Stimulated activated CD8-positive, alpha-beta memory T cell treated with anti-CD3 and anti-CD28 coated beads, Interleukin-4, amount 100 ng/mL, for 1 hour (primary cell): Measurements from ENCODE around the gene PCCA.
"Not testable (repeated sequence)": the region's sequence is repeated elsewhere in the genome, so short reads cannot be mapped to it uniquely, and the experiment has no call there.

Experiments used
- DNase-seq, 2 donors: peaks; one replicate each; pipeline ENCODE4 v3.0.0-alpha.2; 2020; ENCODE audit warnings: low read depth in 2 of 2, low spot score in 1 of 2

PCCA gene

GRCh38 chr13:100140441-100140840 lies 51.5 kb downstream of the PCCA start:
- no peak for DNase-seq

- DNase-seq: not testable (repeated sequence)
These were observed 52.6 kb downstream of the PCCA start for GRCh38 chr13:100141461-100141961.

GRCh38 chr13:100146534-100146933 lies 57.6 kb downstream of the PCCA start:
- no peak for DNase-seq

DNA sequence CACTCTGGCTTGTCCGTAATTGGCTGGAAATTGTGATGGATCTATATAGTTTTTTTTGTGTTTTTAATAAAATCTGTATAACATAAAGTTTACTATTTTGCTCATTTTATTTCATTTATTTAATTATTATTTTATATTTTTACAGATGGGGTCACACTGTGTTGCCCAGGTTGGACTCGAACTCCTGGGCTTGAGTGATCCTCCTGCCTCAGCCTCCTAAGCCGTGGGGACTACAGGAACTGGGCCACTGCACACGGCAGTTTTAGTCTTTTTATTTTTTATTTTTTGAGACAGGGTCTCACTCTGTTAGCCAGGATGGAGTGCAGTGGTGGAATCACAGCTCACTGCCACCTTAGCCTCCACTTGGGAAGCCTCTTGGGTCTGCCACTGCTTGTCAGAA lies 58.9 kb downstream of the PCCA start:
- no peak for DNase-seq

DNA sequence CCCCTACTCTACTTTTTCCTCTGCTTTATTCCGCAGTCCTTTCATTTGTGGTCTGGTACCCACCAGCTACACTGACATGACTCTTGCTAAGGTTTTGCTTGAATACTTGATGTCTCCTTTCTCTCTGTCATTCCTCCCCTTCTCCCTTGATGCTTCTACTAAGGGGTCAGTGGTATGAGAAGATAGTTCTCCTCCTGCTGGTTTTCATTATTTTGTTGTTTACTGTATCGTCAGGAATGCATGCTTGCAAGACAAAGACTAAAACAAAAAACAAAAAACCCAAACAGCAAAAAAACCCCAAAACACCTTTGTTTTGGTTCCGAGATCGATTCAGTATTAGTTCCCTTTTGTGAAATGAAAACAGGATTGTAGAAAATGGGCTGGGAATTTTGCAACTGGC lies 59.5 kb downstream of the PCCA start:
- DNase-seq: no peak

DNA sequence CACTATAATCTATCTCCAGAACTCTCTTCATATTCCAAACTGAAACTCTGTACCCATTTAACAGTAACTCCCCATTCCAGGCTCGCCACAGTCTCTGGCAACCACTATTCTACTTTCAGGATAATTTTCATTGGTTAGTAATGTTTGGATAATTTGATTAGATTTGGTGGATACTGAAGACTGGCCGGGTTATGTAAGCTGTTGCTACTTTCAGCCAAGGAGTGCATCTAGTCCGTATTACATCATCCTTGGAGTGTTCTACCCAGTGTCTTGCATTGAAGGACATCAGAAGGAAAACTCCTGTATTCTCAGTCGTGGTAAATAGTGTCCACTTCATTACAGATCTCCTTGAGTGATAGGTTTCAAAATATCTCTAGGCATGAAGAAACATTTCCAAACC lies 60.5 kb downstream of the PCCA start:
- no peak for DNase-seq

- DNase-seq: not testable (repeated sequence)
These were observed 61.8 kb downstream of the PCCA start for GRCh38 chr13:100150711-100151110.

GRCh38 chr13:100154842-100155416 lies 66.0 kb downstream of the PCCA start:
- no peak for DNase-seq

DNA sequence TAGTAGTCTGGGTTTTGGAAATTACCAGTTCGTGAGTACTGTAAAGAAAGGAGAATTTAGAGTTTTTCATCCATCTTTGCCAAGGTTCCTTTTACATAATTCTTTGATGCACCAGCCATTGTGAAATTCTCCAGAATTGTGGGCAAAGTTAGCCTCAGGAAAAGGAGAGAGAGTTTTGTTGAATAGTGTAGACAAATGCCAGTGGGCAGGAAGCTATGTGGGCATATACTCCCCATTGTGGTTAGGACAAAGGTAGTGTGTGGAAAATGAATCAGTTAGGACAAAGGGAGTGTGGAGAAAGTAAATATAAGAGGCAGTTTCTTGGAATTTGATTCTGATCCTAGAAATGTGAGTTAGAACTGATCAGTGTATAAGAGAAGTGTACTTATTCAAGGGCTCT lies 67.9 kb downstream of the PCCA start:
- no peak for DNase-seq

- DNase-seq: no peak
These were observed 69.7 kb downstream of the PCCA start for GRCh38 chr13:100158569-100158968.

DNA sequence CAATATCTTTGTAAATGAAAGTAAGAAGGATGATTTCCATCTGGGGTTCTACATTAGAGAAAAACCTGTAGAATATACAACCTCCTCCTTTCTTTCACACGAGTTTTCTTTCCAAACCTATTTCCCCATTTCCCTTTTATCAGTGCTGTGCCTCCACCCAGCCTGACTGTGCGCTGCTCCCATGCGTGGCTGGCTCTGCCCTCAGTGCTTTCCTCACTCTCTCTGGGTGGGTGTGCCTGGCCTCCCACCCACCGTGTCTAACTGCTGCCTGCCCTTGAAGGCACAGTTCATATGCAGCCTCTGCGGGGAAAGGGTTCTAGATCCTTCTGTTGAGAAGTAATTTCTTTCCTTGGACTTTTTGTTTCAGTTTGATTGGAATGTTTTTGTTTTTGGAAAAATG lies 70.7 kb downstream of the PCCA start:
- DNase-seq: no peak

DNA sequence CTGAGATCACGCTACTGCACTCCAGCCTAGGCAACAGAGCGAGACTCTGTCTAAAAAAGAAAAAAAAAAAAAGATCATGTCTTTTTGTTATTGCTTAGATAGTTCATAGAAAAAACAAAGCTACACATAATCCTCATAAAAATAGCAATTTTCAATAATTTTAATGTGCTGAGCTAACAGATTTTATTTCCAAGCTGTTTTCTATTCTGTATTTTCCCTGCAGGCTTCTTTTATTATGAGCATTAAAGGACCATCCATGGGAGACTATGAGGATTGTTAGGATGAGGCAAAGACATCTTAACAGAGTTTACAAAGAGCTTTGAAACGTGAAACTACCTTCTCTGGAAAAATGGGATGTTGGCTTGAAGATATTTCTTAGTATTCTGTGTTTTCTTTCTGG lies 71.6 kb downstream of the PCCA start:
- DNase-seq: no peak

DNA sequence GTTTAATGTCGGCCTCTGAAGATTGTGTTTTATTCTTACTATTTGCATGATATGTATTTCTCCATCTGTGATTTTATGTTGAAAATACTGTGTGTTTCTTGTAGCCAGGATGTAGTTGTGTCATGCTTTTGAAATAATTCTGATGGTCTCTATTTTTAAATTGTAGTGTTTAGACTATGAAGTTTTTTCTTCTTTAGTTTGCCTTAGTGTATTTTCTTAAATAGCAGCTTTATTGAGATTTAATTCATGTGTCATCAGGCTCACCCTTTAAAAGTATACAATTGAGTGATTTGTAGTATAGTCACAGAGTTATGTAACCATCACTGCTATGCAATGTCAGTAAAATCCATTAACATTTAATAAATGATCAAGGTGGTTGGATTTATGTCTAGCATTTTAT lies 74.5 kb downstream of the PCCA start:
- no peak for DNase-seq

- no peak for DNase-seq
These were observed 84.3 kb downstream of the PCCA start for GRCh38 chr13:100173203-100173602.

DNA sequence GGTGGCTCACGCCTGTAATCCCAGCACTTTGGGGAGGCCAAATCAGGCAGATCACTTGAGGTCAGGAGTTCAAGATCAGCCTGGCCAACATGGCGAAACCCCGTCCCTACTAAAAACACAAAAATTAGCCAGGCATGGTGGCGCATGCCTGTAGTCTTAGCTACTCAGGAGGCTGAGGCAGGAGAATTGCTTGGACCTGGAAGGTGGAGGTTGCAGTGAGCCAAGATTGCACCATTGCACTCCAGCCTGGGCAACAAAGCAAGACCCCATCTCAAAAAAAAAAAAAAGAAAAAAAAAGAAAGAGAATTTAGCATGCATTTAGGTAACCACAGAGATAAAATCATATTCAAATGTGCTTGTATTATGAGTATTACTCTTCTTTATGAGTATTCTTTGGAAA lies 85.6 kb downstream of the PCCA start:
- not testable (repeated sequence) for DNase-seq

- DNase-seq: no peak
These were observed 86.3 kb downstream of the PCCA start for GRCh38 chr13:100175078-100175802.

DNA sequence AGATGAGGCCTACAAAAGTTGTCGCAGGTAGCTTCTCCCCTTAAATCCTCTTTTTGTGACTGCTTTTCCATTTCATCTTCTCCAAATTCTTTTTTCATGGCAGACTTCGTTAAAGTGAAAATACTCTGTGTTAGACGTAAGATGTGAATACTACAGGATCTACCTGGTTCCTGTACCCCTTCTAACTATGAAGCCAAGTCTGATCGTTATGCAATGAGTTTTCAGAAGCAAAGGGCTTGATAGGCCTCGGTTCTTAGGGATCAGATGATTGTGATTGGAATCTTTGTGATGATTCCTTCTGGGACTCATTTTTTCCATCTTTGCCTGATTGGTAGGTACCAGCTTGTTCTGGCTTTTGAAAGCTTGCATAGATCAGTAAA lies 86.9 kb downstream of the PCCA start:
- DNase-seq: no peak

DNA sequence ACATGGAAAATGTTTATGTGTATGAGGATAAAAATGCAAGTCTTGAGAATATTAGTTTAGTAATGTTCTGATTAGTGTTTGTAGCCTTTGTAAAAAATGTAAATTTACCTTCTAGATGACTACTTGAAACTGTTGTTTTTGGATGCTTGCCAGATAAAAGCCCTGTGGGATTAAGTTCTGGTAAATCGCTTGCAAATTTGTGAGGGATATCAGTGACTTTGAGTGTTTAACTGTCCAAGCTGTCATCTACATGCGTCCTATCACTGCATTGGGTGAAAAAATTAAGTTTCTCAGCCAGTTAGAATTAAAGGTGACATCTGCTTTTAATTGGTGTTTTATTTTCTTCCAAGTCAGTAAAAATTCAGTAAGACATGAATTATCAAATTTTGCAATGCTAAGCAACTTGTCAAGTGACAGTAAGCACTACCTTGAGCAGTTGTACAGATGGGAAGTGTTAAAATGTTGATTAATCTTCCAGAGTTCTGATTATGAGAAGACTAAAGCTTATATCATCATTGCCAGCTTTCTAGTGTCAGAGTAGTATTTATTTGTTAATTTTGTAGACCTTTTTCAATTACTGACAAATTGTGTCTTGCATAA lies 88.0 kb downstream of the PCCA start:
- no peak for DNase-seq

GRCh38 chr13:100178309-100178708 lies 89.4 kb downstream of the PCCA start:
- no peak for DNase-seq

- DNase-seq: no peak
These were observed 90.4 kb downstream of the PCCA start for GRCh38 chr13:100179276-100179675.

DNA sequence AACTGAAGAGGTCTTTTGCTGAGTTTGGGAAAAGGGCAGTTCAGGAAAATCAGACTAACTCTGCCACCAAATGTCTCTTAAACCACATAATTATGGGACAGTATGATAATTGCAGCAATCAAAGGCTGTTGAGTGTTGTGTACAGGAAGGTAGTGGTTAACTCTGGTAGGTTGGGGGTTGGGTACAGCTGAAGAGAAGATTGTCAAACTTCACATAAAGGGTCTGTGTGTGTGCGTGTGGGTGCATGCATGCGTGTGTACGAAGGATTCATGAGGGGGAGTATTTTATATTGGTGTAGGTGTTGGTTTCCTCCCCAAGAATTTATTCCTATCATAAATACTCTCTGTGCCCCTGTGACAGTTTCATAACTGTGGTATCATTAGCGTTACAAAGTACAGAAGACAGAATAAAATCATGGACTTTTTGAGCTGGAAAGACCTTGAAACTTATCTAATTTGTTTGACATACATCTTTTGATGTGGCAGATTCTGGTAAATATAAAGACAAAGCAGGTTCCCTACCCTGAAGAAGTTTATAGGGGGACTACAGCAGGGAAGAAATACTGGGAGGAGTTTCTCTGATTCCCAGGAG lies 94.1 kb downstream of the PCCA start:
- no peak for DNase-seq

DNA sequence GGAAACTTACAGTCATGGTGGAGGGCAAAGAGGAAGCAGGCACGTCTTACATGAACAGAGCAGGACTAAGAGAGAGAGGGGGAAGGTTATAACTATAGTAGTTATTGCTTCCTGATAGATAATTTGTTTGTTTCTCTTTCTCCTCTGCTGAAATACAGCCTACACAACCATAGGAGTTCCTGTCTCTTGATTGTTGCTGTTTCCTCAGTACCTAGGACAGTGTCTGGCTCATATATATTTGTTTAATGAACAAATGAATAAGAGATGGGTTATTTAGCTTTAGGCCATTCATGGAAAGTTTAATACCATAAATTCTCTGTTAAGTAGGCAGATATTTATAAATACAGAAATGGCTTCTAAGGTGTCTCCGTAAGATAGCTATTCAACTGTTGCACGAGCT lies 95.2 kb downstream of the PCCA start:
- DNase-seq: no peak
